ENCODE data around the gene RIOX2. TPM values are rescaled to one million over a fixed set of nuclear protein-coding genes. Genes with fewer than 3 reads are reported as not detected.

RIOX2 gene
- total and polyA plus RNA-seq, 2 of the 13 experiments (the other 11 are each of a cell fraction or from before 2014, with no cell fraction given) = 19.9 to 43.3 TPM

DNA sequence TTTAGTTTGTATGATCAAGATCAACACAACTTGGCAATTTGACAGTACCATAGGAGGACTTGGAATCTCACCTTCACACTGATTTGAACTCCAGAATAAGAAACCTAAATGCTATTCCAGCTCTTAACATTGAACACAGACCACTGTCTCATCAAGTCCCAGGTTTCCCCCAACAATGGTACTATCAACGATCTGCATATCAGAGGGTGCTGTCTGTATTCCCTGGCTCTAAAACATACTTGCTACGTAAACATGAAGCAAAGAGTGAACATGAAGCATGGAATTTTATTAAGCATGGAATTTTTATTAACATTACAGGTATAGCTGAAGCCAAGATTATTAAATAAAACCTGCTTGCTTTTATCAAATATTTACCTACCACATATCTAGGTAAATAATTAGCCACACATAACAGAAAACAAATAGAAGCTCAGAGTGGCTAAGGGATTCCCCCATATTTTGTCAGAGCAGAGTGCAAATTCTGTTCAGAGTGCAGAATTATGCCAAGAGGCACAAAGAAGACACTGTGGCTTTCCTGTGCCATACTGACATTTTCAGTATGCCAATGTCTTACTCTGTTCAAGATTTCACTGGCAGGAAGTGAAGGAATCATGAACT is 22.2 kb upstream of the RIOX2 start (continued):
- TF ChIP-seq KLF12 (CRISPR knock-in tag; IDR thresholded peaks at IDR 0.05; ENCODE audit: borderline replicate concordance) (no peak), LCORL (IDR thresholded peaks at IDR 0.05) (no peak), LCORL (CRISPR knock-in tag; IDR thresholded peaks at IDR 0.05) (0 out of 2 replicates have a peak, but pooled peaks have one; percentile 41), FOXP1 (IDR thresholded peaks at IDR 0.05) (no peak), FOXP1 (CRISPR knock-in tag; IDR thresholded peaks at IDR 0.05) (peak; percentile 45; the same call in 1 of the 2 replicates), RFX3 (CRISPR knock-in tag; IDR thresholded peaks at IDR 0.05) (no peak), TBX2 (CRISPR knock-in tag; IDR thresholded peaks at IDR 0.05; ENCODE audit: borderline replicate concordance) (0 out of 2 replicates have a peak, but pooled peaks have one; percentile 20), ZNF740 (CRISPR knock-in tag; IDR thresholded peaks at IDR 0.05) (no peak), IRF2 (CRISPR knock-in tag; IDR thresholded peaks at IDR 0.05) (no peak; the same call in 1 of the 2 replicates), ZNF704 (CRISPR knock-in tag; IDR thresholded peaks at IDR 0.05; ENCODE audit: borderline replicate concordance) (no peak), BATF2 (CRISPR knock-in tag; IDR thresholded peaks at IDR 0.05) (no peak), ZNF143 (CRISPR knock-in tag; IDR thresholded peaks at IDR 0.05) (no peak), PAX8 (CRISPR knock-in tag; IDR thresholded peaks at IDR 0.05; ENCODE audit: borderline replicate concordance) (no peak), KDM3A (CRISPR knock-in tag; IDR thresholded peaks at IDR 0.05; ENCODE audit: low read depth) (no peak), RELA (CRISPR knock-in tag; IDR thresholded peaks at IDR 0.05) (no peak), ZNF20 (CRISPR knock-in tag; IDR thresholded peaks at IDR 0.05) (no peak), SIN3B (IDR thresholded peaks at IDR 0.05; ENCODE audit: low read length) (no peak), MAFK (conservative IDR thresholded peaks at IDR 0.05 in 1 of 2, IDR thresholded peaks at IDR 0.05 in 1 of 2; ENCODE audit: low read length in 2 of 2) (no peak), MIXL1 (CRISPR knock-in tag; IDR thresholded peaks at IDR 0.05) (peak; percentile 37; the same call in 1 of the 2 replicates), FOXP4 (CRISPR knock-in tag; IDR thresholded peaks at IDR 0.05) (peak; percentile 49; the same call in 1 of the 2 replicates), BRD4 (CRISPR knock-in tag; IDR thresholded peaks at IDR 0.05) (no peak), GPBP1L1 (CRISPR knock-in tag; IDR thresholded peaks at IDR 0.05) (no peak)
- TF ChIP-seq, protein P1, sequence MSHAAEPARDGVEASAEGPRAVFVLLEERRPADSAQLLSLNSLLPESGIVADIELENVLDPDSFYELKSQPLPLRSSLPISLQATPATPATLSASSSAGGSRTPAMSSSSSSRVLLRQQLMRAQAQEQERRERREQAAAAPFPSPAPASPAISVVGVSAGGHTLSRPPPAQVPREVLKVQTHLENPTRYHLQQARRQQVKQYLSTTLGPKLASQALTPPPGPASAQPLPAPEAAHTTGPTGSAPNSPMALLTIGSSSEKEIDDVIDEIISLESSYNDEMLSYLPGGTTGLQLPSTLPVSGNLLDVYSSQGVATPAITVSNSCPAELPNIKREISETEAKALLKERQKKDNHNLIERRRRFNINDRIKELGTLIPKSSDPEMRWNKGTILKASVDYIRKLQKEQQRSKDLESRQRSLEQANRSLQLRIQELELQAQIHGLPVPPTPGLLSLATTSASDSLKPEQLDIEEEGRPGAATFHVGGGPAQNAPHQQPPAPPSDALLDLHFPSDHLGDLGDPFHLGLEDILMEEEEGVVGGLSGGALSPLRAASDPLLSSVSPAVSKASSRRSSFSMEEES (CRISPR knock-in tag; IDR thresholded peaks at IDR 0.05) = no peak

All from HepG2 (cell line).